ENCODE data around the gene MLLT3.

Gene MLLT3

DNA sequence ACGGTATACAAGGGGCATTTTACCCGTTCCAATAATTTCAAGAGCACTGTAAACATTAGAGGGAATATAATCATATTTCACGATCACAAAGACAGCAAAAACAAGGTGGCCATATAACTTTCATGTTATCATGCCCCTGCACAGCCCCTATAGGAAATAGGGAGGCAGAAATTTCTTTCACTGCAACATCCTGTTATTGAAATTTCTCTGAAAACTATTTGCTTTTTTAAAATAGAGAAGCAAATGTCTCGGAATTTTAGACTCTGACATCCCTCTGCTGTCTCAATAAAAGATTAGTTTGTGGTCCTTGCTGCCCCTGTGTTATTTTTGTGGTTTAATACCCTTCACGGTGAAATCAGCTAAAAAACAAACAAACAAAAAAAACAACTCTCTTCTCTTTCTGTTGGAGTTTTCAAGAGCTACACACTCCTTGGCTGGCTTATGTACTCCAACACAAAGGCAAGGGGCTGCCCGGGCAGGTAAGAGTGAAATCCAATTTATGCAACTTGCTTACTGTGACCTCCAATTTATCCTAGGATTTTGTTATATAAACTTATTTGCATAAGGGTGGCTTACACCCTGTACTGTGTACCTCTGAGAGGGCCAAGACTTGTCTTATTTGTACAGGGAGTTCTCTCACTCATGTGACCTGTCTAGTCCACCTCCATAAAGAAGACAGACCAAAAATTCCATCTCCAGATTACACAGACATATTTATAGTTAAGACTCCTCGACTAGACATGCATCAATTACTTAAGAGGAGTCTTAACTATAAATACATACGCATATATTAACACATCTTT lies 223.6 kb downstream of the MLLT3 start:
- no peak for DNase-seq (ENCODE audit: low read depth, low spot score)
- CTCF ChIA-PET, result no interaction called here
- H3K4me3 ChIP-seq (ENCODE audit: low read depth, low read length), result no peak overlapping the region
- TF ChIP-seq, protein P1, sequence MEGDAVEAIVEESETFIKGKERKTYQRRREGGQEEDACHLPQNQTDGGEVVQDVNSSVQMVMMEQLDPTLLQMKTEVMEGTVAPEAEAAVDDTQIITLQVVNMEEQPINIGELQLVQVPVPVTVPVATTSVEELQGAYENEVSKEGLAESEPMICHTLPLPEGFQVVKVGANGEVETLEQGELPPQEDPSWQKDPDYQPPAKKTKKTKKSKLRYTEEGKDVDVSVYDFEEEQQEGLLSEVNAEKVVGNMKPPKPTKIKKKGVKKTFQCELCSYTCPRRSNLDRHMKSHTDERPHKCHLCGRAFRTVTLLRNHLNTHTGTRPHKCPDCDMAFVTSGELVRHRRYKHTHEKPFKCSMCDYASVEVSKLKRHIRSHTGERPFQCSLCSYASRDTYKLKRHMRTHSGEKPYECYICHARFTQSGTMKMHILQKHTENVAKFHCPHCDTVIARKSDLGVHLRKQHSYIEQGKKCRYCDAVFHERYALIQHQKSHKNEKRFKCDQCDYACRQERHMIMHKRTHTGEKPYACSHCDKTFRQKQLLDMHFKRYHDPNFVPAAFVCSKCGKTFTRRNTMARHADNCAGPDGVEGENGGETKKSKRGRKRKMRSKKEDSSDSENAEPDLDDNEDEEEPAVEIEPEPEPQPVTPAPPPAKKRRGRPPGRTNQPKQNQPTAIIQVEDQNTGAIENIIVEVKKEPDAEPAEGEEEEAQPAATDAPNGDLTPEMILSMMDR (IDR thresholded peaks at IDR 0.05; ENCODE audit: insufficient read depth, low read length, missing control alignments), result no peak
- POLR2A ChIA-PET, result no interaction called here

DNA sequence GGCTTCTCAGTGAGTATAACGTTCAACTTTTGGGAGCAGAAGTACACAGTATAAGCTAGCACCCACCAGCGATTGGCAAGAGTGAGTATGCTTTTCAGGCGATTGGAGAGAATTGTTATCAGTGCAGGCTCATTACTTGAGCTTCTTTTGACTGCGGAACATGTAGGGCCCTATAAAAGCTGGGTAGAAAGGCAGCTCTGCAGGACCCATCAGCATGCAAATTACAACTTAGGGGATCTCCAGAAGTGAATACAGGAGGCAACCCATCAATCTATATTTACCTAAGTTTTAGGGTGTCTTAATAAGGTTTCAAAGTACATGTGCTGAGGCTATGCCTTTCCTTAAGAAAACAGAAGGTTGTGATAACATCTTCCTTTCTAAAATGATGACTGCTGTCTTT lies 225.0 kb downstream of the MLLT3 start:
- POLR2A ChIA-PET, result no interaction called here

GRCh38 chr9:20396509-20396908 lies 225.8 kb downstream of the MLLT3 start:
- no peak overlapping the region for H3K4me3 ChIP-seq (ENCODE audit: low read depth, low read length)
- DNase-seq (ENCODE audit: low read depth, low spot score), result no peak
- TF ChIP-seq, protein P1 (IDR thresholded peaks at IDR 0.05; ENCODE audit: insufficient read depth, low read length, missing control alignments), result no peak
- ChIA-PET POLR2A (no interaction called here), CTCF (interaction anchor here (1.3 kb wide), 1 partner anchor 714 kb away, joined by 4 read pairs; no protein-coding TSS in a partner anchor)

More for the DNA sequence above, 225.0 kb downstream of the MLLT3 start:
- DNase-seq (ENCODE audit: low read depth, low spot score), result no peak
- CTCF ChIA-PET, result no interaction called here
- no peak overlapping the region for H3K4me3 ChIP-seq (ENCODE audit: low read depth, low read length)
- TF ChIP-seq, protein P1 (IDR thresholded peaks at IDR 0.05; ENCODE audit: insufficient read depth, low read length, missing control alignments), result no peak

DNA sequence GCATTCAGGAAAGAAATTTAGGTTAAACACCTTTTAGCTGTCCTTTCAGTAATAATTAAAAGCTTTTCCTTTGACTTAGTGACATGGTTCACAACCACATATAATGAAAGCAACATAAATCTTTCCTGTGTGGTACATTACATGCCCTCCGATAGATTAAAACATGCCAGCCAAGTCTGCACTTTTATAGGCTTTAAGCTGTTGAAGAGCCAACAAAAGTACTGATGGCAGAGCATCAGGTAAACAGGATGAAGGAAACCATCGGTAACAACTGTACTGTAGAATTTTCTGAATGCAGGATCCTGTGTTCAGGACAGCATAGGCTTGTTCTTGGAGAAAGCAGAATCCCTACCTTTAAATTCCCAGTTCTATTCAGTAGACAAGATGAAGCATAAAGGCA lies 226.6 kb downstream of the MLLT3 start:
- ChIA-PET CTCF (interaction anchor here (1.1 to 1.3 kb wide), 3 partner anchors 229 to 715 kb away, joined by 3 to 4 read pairs (median 4); no protein-coding TSS in a partner anchor), POLR2A (no interaction called here)
- no peak overlapping the region for H3K4me3 ChIP-seq (ENCODE audit: low read depth, low read length)
- DNase-seq (ENCODE audit: low read depth, low spot score), result no peak
- TF ChIP-seq, protein P1 (IDR thresholded peaks at IDR 0.05; ENCODE audit: insufficient read depth, low read length, missing control alignments), result no peak

GRCh38 chr9:20394969-20395368 lies 227.3 kb downstream of the MLLT3 start:
- POLR2A ChIA-PET, result no interaction called here
- CTCF ChIA-PET, result interaction anchor here (1.1 to 1.3 kb wide), 3 partner anchors 230 to 716 kb away, joined by 3 to 4 read pairs (median 4); no protein-coding TSS in a partner anchor
- TF ChIP-seq, protein P1 (IDR thresholded peaks at IDR 0.05; ENCODE audit: insufficient read depth, low read length, missing control alignments), result no peak
- no peak for DNase-seq (ENCODE audit: low read depth, low spot score)
- H3K4me3 ChIP-seq (ENCODE audit: low read depth, low read length), result no peak overlapping the region

- no peak overlapping the region for H3K4me3 ChIP-seq (ENCODE audit: low read depth, low read length)
- POLR2A ChIA-PET, result no interaction called here
- TF ChIP-seq, protein P1 (IDR thresholded peaks at IDR 0.05; ENCODE audit: insufficient read depth, low read length, missing control alignments), result no peak
- CTCF ChIA-PET, result no interaction called here
- no peak for DNase-seq (ENCODE audit: low read depth, low spot score)
Observed at GRCh38 chr9:20391208-20391607, 231.1 kb downstream of the MLLT3 start.

Measured in AG04449 (cell line).